ENCODE results near the gene PRMT1. TPM values are rescaled to one million over a fixed set of nuclear protein-coding genes. Genes with fewer than 3 reads are reported as not detected.

The PRMT1 gene
- total and polyA plus RNA-seq, 9 of the 15 experiments (the other 6 are each of a cell fraction or from before 2014, with no cell fraction given) = 13.3 to 464 (median 326) TPM

GRCh38 chr19:49641688-49642491 is 35.2 kb upstream of the PRMT1 start, which contains the start of gene SCAF1 (continued):
- TF ChIP-seq ZNF586 (CRISPR knock-in tag; conservative IDR thresholded peaks at IDR 0.05) (no peak), GTF2A2 (tag; IDR thresholded peaks at IDR 0.05) (no peak), ZNF232 (CRISPR knock-in tag; IDR thresholded peaks at IDR 0.05) (no peak), YY1 (IDR thresholded peaks at IDR 0.05; ENCODE audit: borderline replicate concordance in 1 of 3, control insufficient read depth in 1 of 3, extremely low read depth in 1 of 3, insufficient read depth in 3 of 3, insufficient read length in 1 of 3, insufficient replicate concordance in 2 of 3, low read depth in 1 of 3, low read length in 2 of 3) (peak; percentile 49 to 93 (median 90)), ZKSCAN3 (CRISPR knock-in tag; IDR thresholded peaks at IDR 0.05) (no peak), NR4A1 (CRISPR knock-in tag; IDR thresholded peaks at IDR 0.05) (no peak), NR4A1 (tag; IDR thresholded peaks at IDR 0.05) (no peak), GTF2F1 (IDR thresholded peaks at IDR 0.05; ENCODE audit: low read depth, low read length) (no peak), EHMT2 (IDR thresholded peaks at IDR 0.05) (no peak), MED1 (CRISPR knock-in tag; IDR thresholded peaks at IDR 0.05; ENCODE audit: borderline replicate concordance) (no peak), PHF8 (IDR thresholded peaks at IDR 0.05; ENCODE audit: borderline replicate concordance, low read length) (peak; percentile 75; the same call in 1 of the 2 replicates), HDAC8 (tag; IDR thresholded peaks at IDR 0.05) (no peak), JUND (IDR thresholded peaks at IDR 0.05; ENCODE audit: borderline replicate concordance, low read depth, low read length) (peak; percentile 88), JUND (tag; IDR thresholded peaks at IDR 0.05; ENCODE audit: borderline replicate concordance, low read depth, low read length) (peak; percentile 85; the same call in 2 of the 3 replicates), DNMT1 (IDR thresholded peaks at IDR 0.05) (no peak), PRMT5 (CRISPR knock-in tag; IDR thresholded peaks at IDR 0.05) (no peak), HCFC1 (IDR thresholded peaks at IDR 0.05; ENCODE audit: low read depth, low read length) (peak; percentile 98), ADNP (tag; IDR thresholded peaks at IDR 0.05) (no peak), ZNF347 (CRISPR knock-in tag; IDR thresholded peaks at IDR 0.05; ENCODE audit: low read depth) (no peak), EWSR1 (IDR thresholded peaks at IDR 0.05; ENCODE audit: borderline replicate concordance, low read depth, partially characterized antibody) (no peak), NELFE (IDR thresholded peaks at IDR 0.05; ENCODE audit: insufficient read depth, insufficient read length) (no peak)
